PC-3 (cell line): Measurements from ENCODE around the gene ZCCHC14. TPM values are rescaled to one million over a fixed set of nuclear protein-coding genes. Genes with fewer than 3 reads are reported as not detected.

Experiments
- ATAC-seq: fragments of 200-7000 bp; cut with Tn5 transposase; 2 replicates; pipeline ENCODE4 v1.9.1; 2020; ENCODE audit warnings: mild to moderate bottlenecking, moderate library complexity
- BruUV-seq: library from RNA; stranded (reverse); fragments of 400-500 nt; replicated peaks from 2 replicates; lab custom pipeline; 2021; lab: Mats Ljungman, UMichigan
- CTCF ChIA-PET: fragments of 300-600 bp; sonication (Branson Sonifier 250); formaldehyde crosslinking; loops from one replicate; lab custom pipeline; 2022; ENCODE audit warnings: antibody characterized with exemption; lab: Charles Lee
- POLR2A ChIA-PET: fragments of 300-600 bp; sonication (Branson Sonifier 250); formaldehyde crosslinking; loops from one replicate; lab custom pipeline; 2022; ENCODE audit warnings: antibody characterized with exemption; ENCODE audit not compliant: unreplicated experiment; lab: Charles Lee
- DNase-seq: peaks from one replicate; pipeline ENCODE4 v3.0.0-alpha.2; 2015
- H2AFZ ChIP-seq: fragments of 300-600 bp; sonication (generic); 2 replicates; pipeline ENCODE4 v1.6.0; 2016; ENCODE audit warnings: antibody characterized with exemption, low read length
- H3F3A ChIP-seq: fragments of 300-600 bp; sonication (generic); one replicate; pipeline ENCODE4 v1.6.0; 2017; ENCODE audit warnings: antibody characterized with exemption, low read length, control low read depth, mild to moderate bottlenecking; ENCODE audit not compliant: unreplicated experiment
- H3K27ac ChIP-seq: fragments of 300-600 bp; sonication (generic); 2 replicates; pipeline ENCODE4 v1.5.1; 2016; ENCODE audit warnings: mild to moderate bottlenecking, low read length
- H3K27me3 ChIP-seq: fragments of 300-600 bp; sonication (generic); 2 replicates; pipeline ENCODE4 v1.6.1; 2016; ENCODE audit warnings: low read length, mixed read lengths
- H3K36me3 ChIP-seq: fragments of 300-600 bp; sonication (generic); 2 replicates; pipeline ENCODE4 v1.6.1; 2016; ENCODE audit warnings: low read depth, mixed run types, low read length, mixed read lengths
- H3K4me1 ChIP-seq: fragments of 300-600 bp; sonication (generic); 2 replicates; pipeline ENCODE4 v1.5.1; 2016; ENCODE audit warnings: low read length; ENCODE audit not compliant: insufficient read depth
- H3K4me2 ChIP-seq: fragments of 300-600 bp; sonication (generic); 2 replicates; pipeline ENCODE4 v1.6.0; 2016; ENCODE audit warnings: low read length
- H3K4me3 ChIP-seq: fragments of 300-600 bp; sonication (generic); 2 replicates; pipeline ENCODE4 v1.5.1; 2016; ENCODE audit warnings: mild to moderate bottlenecking, low read length, mixed read lengths
- H3K79me2 ChIP-seq: fragments of 300-600 bp; sonication (generic); 2 replicates; pipeline ENCODE4 v1.6.1; 2017; ENCODE audit warnings: low read length, mixed read lengths
- H3K9ac ChIP-seq: fragments of 300-600 bp; sonication (generic); 2 replicates; pipeline ENCODE4 v1.6.0; 2016; ENCODE audit warnings: mild to moderate bottlenecking, low read length
- H3K9me2 ChIP-seq: fragments of 300-600 bp; sonication (generic); replicated peaks from 2 replicates; pipeline ENCODE4 v1.6.1; 2016; ENCODE audit warnings: mixed run types, low read length, mixed read lengths
- H3K9me3 ChIP-seq: fragments of 300-600 bp; sonication (generic); 2 replicates; pipeline ENCODE4 v1.6.1; 2016; ENCODE audit warnings: low read length, mixed read lengths
- H4K20me1 ChIP-seq: fragments of 300-600 bp; sonication (generic); 2 replicates; pipeline ENCODE4 v1.6.1; 2016; ENCODE audit warnings: low read length, mixed read lengths
- CTCF ChIP-seq: fragments of 300-600 bp; sonication (generic); conservative IDR thresholded peaks from 2 replicates; pipeline ENCODE4 v1.5.1; 2017; ENCODE audit warnings: antibody characterized with exemption, low read depth, mild to moderate bottlenecking, low read length
- EZH2 ChIP-seq: fragments of 300-600 bp; sonication (generic); IDR thresholded peaks from one replicate; pipeline ENCODE4 v1.6.1; 2017; ENCODE audit warnings: antibody characterized with exemption, mild to moderate bottlenecking, low read length; ENCODE audit not compliant: unreplicated experiment
- EZH2phosphoT487 ChIP-seq: fragments of 300-600 bp; sonication (generic); IDR thresholded peaks from 2 replicates; pipeline ENCODE4 v1.6.1; 2018; ENCODE audit warnings: mild to moderate bottlenecking, antibody characterized with exemption, low read length, borderline replicate concordance
- intact Hi-C: fragments of 100-400 bp; cut with micrococcal nuclease; formaldehyde crosslinking; loops from 2 replicates; pipeline ENCODE4 v1.9.0; 2023
- total RNA-seq: library from RNA; depleted of rRNA; stranded (reverse); fragments of >200 nt; gene quantifications from 2 replicates; pipeline ENCODE4 v1.2.3, GENCODE V29; 2014

The ZCCHC14 gene
- total RNA-seq, 1 experiment from 2014 or later = 5.3 TPM

- no peaks in the 10 kb centered on the region for H3F3A ChIP-seq
- H2AFZ ChIP-seq = no peak overlapping the region
- H3K36me3 ChIP-seq = no peaks in the 10 kb centered on the region
- TF ChIP-seq EZH2 (no peak), CTCF (no peak), EZH2phosphoT487 (no peak)
- ATAC-seq (no peak), DNase-seq (no peak)
- no peaks in the 10 kb centered on the region for H4K20me1 ChIP-seq
- no peaks in the 10 kb centered on the region for H3K79me2 ChIP-seq
- no peaks in the 10 kb centered on the region for H3K27me3 ChIP-seq
- no peak overlapping the region for H3K27ac ChIP-seq
- H3K4me3 ChIP-seq = no peak overlapping the region
- no peak overlapping the region for H3K9ac ChIP-seq
- BruUV-seq = no TSS peak
- POLR2A ChIA-PET = no interaction called here
- no peaks in the 10 kb centered on the region for H3K9me2 ChIP-seq
- H3K4me2 ChIP-seq = no peak overlapping the region
- intact Hi-C loops = no loop called here
- no peaks in the 10 kb centered on the region for H3K4me1 ChIP-seq
- CTCF ChIA-PET = no interaction called here
- no peaks in the 10 kb centered on the region for H3K9me3 ChIP-seq
Observed at GRCh38 chr16:87423429-87423828, 69.4 kb downstream of the ZCCHC14 start.

- POLR2A ChIA-PET = no interaction called here
- Histone ChIP-seq H4K20me1 (no peaks in the 10 kb centered on the region), H3F3A (no peaks in the 10 kb centered on the region), H3K4me2 (no peak overlapping the region), H3K9me3 (no peaks in the 10 kb centered on the region), H3K36me3 (no peaks in the 10 kb centered on the region), H3K27ac (no peak overlapping the region), H3K9ac (no peak overlapping the region), H3K27me3 (no peaks in the 10 kb centered on the region), H3K4me3 (no peak overlapping the region), H3K9me2 (no peaks in the 10 kb centered on the region), H3K79me2 (no peaks in the 10 kb centered on the region), H2AFZ (no peak overlapping the region), H3K4me1 (no peaks in the 10 kb centered on the region)
- intact Hi-C loops = no loop called here
- ATAC-seq (no peak), DNase-seq (no peak)
- TF ChIP-seq CTCF = no peak
- no peak for TF ChIP-seq EZH2phosphoT487
- no peak for TF ChIP-seq EZH2
- CTCF ChIA-PET = no interaction called here
- no TSS peak for BruUV-seq
Observed at GRCh38 chr16:87422106-87422505, 70.7 kb downstream of the ZCCHC14 start.

- no peak overlapping the region for H2AFZ ChIP-seq
- POLR2A ChIA-PET = no interaction called here
- intact Hi-C loops = no loop called here
- no peaks in the 10 kb centered on the region for H3K9me2 ChIP-seq
- H3F3A ChIP-seq = no peaks in the 10 kb centered on the region
- no peaks in the 10 kb centered on the region for H3K9me3 ChIP-seq
- no peaks in the 10 kb centered on the region for H4K20me1 ChIP-seq
- BruUV-seq = no TSS peak
- CTCF ChIA-PET = no interaction called here
- no peak overlapping the region for H3K4me2 ChIP-seq
- H3K27ac ChIP-seq = no peak overlapping the region
- H3K4me1 ChIP-seq = no peaks in the 10 kb centered on the region
- DNase-seq (no peak), ATAC-seq (no peak)
- no peaks in the 10 kb centered on the region for H3K27me3 ChIP-seq
- H3K36me3 ChIP-seq = no peaks in the 10 kb centered on the region
- no peak overlapping the region for H3K9ac ChIP-seq
- TF ChIP-seq EZH2 = no peak
- TF ChIP-seq EZH2phosphoT487 = no peak
- no peak for TF ChIP-seq CTCF
- H3K79me2 ChIP-seq = no peaks in the 10 kb centered on the region
- no peak overlapping the region for H3K4me3 ChIP-seq
Observed at GRCh38 chr16:87421003-87421912, 71.6 kb downstream of the ZCCHC14 start.
